Right atrium auricular region (tissue), 2 donors: ENCODE results near the gene IGSF9B. TPM values are rescaled to one million over a fixed set of nuclear protein-coding genes. Genes with fewer than 3 reads are reported as not detected.

Experiments
- DNase-seq: peaks from one replicate; pipeline ENCODE4 v3.0.0-alpha.2; 2019; ENCODE audit warnings: low spot score
- H3K27ac ChIP-seq, 2 donors: fragments of 200-600 bp; sonication (generic); 1 replicate in 1 of 2; 2 replicates in 1 of 2; pipeline ENCODE4 v1.5.1; 2016 to 2019
- H3K27me3 ChIP-seq, 2 donors: fragments of 200-600 bp; sonication (generic); one replicate each; pipeline versions ENCODE4 v1.5.1 to v1.6.0; 2017 to 2019
- H3K36me3 ChIP-seq: fragments of 200-600 bp; sonication (generic); one replicate; pipeline ENCODE4 v1.5.1; 2016
- H3K4me1 ChIP-seq, 2 donors: fragments of 200-600 bp; sonication (generic); one replicate each; pipeline versions ENCODE4 v1.5.1 to v1.6.0; 2017 to 2019
- H3K4me3 ChIP-seq, 2 donors: fragments of 200-600 bp; sonication (generic); 1 replicate in 1 of 2; 2 replicates in 1 of 2; pipeline ENCODE4 v1.5.1; 2017 to 2019; ENCODE audit warnings: mild to moderate bottlenecking in 1 of 2, moderate library complexity in 1 of 2
- H3K9me3 ChIP-seq, 2 donors: fragments of 200-600 bp; sonication (generic); one replicate each; pipeline ENCODE4 v1.5.1; 2019
- CTCF ChIP-seq, 2 donors: fragments of 200-600 bp; sonication (generic); IDR thresholded peaks; one replicate each; pipeline ENCODE4 v1.5.1; 2019; ENCODE audit warnings: antibody characterized with exemption in 2 of 2
- total RNA-seq, 2 donors: library from RNA; depleted of rRNA; stranded (reverse); fragments of >200 nt; gene quantifications; one replicate each; pipeline ENCODE4 v1.1.0, GENCODE V29; 2016

Gene IGSF9B
- total RNA-seq, 2 donors from 2014 or later, result 17.2 to 32.1 TPM

DNA sequence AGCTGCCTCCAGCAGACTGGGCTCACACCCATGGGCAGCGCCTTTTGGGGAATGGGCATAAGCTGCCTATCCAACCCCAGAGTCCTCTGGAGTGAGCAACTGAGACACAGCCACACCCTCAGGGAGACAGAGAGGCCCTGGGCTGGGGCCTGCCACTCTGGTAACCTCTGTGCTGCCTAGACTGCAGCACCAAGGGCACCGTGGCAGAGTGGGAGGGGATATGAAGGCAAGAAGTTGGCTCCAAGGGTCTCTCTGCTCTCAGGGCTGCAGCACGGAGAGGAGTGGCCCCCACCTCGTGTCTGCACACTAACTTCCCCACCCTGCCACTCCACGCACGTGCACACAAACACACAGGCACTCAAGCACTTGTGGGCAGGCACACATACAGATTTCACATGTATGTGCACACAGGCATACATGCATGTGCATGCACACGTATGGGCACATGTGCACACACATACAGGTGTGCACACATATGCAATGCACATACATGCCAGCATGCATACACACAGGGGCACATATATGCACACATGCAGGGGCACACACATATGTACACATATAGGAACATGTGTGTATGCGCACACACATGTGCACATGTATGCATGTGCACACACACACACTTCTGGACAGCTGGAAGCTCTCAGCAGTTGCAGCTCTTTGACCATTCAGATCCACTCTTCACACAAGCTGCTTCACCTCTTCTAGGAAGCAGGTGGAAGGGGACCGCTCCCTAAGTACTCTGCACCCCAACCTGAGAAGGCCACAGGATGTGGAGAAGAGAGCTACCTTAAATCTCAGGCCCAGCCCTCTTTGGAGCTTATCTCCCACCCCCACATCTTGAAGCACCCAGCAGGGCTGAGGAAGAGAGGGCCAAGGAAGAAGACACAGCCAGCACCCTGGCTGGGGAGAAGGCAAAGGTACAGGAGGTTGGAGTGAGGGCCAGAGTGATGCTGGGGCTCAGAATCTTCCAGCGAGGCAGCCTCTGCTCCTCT is 4.3 kb downstream of the IGSF9B start:
- Histone ChIP-seq H3K4me1 (peaks cover 0 to 95% of the 10 kb centered on the region in 2 donors), H3K4me3 (peak overlapping the region; percentile 37 to 55), H3K9me3 (no peaks in the 10 kb centered on the region), H3K27me3 (no peaks in the 10 kb centered on the region), H3K36me3 (no peaks in the 10 kb centered on the region), H3K27ac (peak overlapping the region; percentile 91 to 95)
- no peak for TF ChIP-seq CTCF (IDR thresholded peaks at IDR 0.05)
- DNase-seq, result no peak

DNA sequence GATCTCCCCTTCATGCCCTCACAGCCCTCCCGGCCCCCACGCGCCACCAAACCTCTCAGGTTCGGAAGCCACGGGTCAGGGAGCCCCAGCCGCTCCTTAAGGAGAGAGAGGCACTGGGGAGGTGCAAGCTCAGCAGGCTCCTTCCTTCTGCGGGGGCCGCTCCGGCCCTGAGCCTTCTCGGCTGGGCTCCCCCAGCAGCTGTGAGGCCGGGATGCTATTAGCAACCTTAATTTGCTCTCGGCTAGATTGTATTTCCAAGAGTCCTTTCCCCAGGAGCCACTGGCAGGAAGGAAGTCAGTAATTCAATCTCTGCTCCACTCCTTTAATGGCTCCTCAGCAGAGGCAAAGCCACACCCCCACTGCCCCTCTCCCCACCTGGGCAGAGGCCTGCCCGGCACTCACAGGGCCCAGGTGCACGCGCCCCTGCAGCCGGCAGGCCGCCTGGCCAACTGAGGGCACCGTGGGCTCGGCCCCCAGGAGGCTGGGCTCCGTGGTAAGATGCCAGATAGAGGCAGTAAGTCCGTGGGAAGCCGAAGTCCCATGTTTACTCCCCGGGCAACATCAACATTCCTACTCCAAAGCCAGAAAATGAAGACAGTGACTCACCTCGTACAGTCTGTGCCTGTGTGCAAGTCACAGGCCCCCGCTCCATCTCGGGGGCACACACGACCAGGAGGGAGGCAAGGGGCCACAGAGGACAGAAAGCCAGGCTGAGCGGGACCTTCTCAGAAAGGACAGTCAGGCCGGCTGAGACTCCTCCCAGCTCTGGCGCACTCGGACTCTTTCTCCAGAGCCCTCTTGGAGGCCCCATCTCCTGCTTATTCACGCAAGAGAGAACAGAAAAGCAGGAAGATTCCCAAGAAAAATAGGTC is 5.2 kb downstream of the IGSF9B start:
- no peak for TF ChIP-seq CTCF (IDR thresholded peaks at IDR 0.05)
- Histone ChIP-seq H3K36me3 (no peaks in the 10 kb centered on the region), H3K9me3 (no peaks in the 10 kb centered on the region), H3K4me1 (peaks cover 0 to 99% of the 10 kb centered on the region in 2 donors), H3K4me3 (peak overlapping the region; percentile 37 to 55), H3K27ac (peak overlapping the region; percentile 91 to 92), H3K27me3 (no peaks in the 10 kb centered on the region)
- no peak for DNase-seq

DNA sequence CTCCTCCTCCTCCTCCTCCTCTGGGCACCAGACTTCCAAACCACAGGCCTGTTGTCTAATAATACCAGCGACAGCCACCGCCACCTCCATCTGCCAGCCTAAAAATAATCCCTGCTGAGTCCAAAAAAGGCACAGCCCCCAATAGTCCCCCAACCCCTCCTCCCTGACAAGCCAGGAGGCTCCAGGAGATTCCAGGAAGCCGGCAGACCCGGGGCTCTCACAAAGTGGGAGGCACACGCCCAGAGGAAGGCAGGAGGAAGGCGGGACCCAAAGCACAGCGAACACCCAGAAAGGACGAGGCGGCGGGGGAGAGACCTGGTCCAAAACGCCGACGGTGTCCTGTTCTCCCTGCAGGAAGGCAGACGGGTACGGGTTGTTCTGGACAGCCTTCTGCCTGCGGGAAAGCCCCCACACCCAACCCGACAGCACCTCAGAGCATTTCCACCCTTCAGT is 5.9 kb downstream of the IGSF9B start:
- Histone ChIP-seq H3K36me3 (no peaks in the 10 kb centered on the region), H3K27ac (peak overlapping the region; percentile 91 to 92), H3K4me1 (peaks cover 0 to 100% of the 10 kb centered on the region in 2 donors), H3K4me3 (peak overlapping the region; percentile 37 to 55), H3K9me3 (no peaks in the 10 kb centered on the region), H3K27me3 (no peaks in the 10 kb centered on the region)
- DNase-seq, result no peak
- no peak for TF ChIP-seq CTCF (IDR thresholded peaks at IDR 0.05)

- no peak for DNase-seq
- no peaks in the 10 kb centered on the region for H3K9me3 ChIP-seq
- TF ChIP-seq CTCF (IDR thresholded peaks at IDR 0.05), result no peak
- no peaks in the 10 kb centered on the region for H3K27me3 ChIP-seq
- peaks cover 0 to 100% of the 10 kb centered on the region in 2 donors for H3K4me1 ChIP-seq
- peak overlapping the region; percentile 91 to 92 for H3K27ac ChIP-seq
- H3K4me3 ChIP-seq, result peak overlapping the region; percentile 37 to 55
- H3K36me3 ChIP-seq, result no peaks in the 10 kb centered on the region
Measured at GRCh38 chr11:133950421-133950820, 6.3 kb downstream of the IGSF9B start.

- H3K36me3 ChIP-seq, result peaks cover 3% of the 10 kb centered on the region
- H3K9me3 ChIP-seq, result no peaks in the 10 kb centered on the region
- TF ChIP-seq CTCF (IDR thresholded peaks at IDR 0.05), result no peak
- DNase-seq, result no peak
- no peaks in the 10 kb centered on the region for H3K27me3 ChIP-seq
- no peak overlapping the region for H3K4me3 ChIP-seq
- H3K4me1 ChIP-seq, result peaks cover 0 to 100% of the 10 kb centered on the region in 2 donors
- peak overlapping the region; percentile 91 to 92 for H3K27ac ChIP-seq
Measured at GRCh38 chr11:133949129-133949528, 7.6 kb downstream of the IGSF9B start.
